ENCODE results near the gene PYDC1.

The PYDC1 gene

DNA sequence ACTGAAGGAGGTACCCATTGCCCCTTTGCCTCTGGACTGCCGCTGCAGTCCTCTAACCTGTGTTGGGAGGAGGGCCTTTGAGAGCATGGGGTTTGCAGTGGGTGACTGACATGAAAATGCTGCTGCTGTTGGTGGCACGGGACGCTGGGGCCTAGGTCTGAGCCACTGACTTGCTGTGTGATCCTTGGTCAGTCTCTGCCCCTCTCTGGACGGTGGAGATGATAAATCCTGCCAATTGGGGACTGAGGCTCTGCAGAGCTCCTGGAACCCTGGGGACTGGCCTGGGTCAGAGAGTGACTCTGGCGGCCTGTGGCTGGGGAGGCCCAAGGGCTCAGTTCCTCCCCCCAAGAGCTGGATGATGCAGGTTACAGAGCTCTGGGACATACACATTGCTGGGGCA is 6.1 kb upstream of the PYDC1 start:
- in situ Hi-C loops (cut with MboI; ENCODE audit: low sequenced_read_pairs) = no loop called here

DNA sequence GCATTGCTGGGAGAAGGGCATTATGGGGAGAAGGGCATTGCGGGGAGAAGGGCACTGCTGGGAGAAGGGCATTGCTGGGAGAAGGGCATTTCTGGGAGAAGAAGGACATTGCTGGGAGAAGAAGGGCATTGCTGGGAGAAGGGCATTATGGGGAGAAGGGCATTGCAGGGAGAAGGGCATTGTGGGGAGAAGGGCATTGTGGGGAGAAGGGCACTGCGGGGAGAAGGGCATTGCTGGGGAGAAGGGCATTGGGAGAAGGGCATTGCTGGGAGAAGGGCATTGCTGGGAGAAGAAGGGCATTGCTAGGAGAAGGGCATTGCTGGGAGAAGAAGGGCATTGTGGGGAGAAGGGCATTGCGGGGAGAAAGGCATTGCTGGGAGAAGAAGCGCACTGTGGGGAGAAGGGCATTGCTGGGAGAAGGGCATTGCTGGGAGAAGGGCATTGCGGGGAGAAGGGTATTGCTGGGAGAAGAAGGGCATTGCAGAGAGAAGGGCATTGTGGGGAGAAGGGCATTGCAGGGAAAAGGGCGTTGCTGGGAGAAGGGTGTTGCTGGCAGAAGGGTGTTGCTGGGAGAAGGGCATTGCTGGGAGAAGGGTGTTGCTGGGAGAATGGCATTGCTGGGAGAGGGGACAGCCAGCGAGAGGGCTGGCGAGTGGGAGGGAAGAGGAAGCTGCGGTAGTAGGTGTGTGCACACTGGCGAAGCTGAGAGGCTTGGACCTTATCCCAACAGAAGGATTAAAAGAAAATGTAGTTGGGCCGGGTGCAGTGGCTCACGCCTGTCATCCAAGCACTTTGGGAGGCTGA is 4.6 kb upstream of the PYDC1 start:
- in situ Hi-C loops (cut with MboI; ENCODE audit: low sequenced_read_pairs) = no loop called here

DNA sequence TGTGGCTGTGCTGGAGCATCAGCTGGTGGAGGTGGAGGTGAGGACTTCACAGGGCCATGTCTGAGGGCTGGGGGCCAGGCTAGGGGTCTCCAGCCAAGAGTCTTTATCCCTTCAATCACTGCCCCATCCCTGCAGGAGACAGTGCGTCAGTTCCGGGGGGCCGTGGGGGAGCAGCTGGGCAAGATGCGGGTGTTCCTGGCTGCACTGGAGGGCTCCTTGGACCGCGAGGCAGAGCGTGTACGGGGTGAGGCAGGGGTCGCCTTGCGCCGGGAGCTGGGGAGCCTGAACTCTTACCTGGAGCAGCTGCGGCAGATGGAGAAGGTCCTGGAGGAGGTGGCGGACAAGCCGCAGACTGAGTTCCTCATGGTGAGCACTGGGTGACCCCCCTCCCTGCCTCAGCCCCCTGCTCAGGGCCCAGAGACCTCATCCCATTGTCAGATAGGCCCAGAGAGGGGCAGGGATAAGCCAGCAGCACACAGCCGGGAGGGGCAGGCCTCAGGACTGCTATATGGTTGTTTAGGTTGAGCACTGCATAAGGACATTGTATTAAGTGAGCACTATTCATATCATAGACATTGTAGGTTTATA is 2.3 kb upstream of the PYDC1 start:
- in situ Hi-C loops (cut with MboI; ENCODE audit: low sequenced_read_pairs) = no loop called here

DNA sequence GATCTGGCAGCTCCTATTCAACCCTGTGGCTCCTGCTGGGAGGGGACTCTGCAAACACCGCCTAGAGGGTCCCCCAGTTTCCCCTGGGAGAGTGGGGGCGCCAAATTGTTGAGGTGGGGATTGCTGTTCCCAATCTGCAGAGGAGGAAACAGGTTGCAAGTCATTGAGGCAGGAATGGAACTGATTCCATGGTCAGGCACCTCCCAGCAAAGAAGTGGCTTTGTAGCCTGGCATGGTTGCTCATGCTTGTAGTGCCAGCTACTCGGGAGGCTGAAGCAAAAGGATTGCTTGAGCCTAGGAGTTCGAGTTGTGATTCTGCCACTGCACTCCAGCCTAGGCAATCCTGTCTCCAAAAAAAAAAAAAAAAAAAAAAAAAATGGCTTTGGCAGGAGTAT is 198 bp upstream of the PYDC1 start:
- in situ Hi-C loops (cut with MboI; ENCODE audit: low sequenced_read_pairs) = no loop called here

- in situ Hi-C loops (cut with MboI; ENCODE audit: low sequenced_read_pairs) = no loop called here
Measured at GRCh38 chr16:31215287-31216162, 1.4 kb downstream of the PYDC1 start.

- in situ Hi-C loops (cut with MboI; ENCODE audit: low sequenced_read_pairs) = no loop called here
Measured at GRCh38 chr16:31214708-31215286, 2.1 kb downstream of the PYDC1 start.

DNA sequence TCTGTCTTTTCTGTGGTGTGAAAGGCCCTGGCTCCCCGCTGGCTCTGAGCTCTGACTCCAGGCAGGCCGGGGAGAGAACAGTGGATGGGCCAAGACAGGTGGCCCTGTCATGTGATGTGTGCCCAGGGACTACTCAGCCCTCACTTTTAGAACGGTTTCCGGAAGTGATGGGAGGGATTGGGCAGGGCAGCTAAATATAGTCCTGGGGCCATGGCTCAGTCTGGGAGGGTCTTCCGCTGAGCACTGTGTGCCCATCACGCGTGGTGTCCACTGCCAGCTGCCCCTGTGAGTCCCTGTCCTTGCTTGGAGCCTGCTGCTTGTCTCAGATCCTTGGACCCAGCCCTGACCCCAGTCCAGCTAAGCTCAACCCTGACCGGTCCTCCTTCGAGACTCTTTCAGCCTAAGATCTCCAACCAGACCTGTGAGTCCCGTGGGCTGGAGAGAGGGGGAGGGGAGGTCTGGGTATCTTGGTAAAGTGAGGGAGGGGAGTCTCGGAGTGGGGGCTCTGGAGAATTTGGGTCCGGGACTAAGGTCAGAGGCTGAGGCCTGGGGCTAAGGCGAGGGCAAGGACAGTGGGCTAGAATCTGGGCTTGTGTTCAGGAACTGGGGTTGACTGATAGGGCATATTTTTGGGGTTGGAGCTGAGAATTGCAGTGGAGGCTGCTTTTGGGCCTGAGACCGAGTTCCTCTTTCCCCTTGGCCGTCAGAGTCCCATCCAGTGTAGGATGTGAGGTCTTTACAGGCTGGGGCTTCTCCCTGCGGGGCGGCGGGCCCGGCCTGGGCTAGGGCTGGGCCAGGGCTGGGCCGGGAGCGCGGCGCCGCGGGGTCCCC is 2.8 kb downstream of the PYDC1 start, which contains the start of gene TRIM72:
Gene TRIM72, plus strand, starts transcription at position 243 of the 831 bp plus-strand sequence. CDS start 620 bp downstream, outside the sequence.
- in situ Hi-C loops (cut with MboI; ENCODE audit: low sequenced_read_pairs) = no loop called here

- in situ Hi-C loops (cut with MboI; ENCODE audit: low sequenced_read_pairs) = no loop called here
Measured at GRCh38 chr16:31213342-31213741, 3.6 kb downstream of the PYDC1 start.

GRCh38 chr16:31206776-31207175 is 10.2 kb downstream of the PYDC1 start:
- in situ Hi-C loops (cut with MboI; ENCODE audit: low sequenced_read_pairs) = loop anchor here (10.0 kb wide), 1 partner anchor 178 kb away; no protein-coding TSS in a partner anchor

DNA sequence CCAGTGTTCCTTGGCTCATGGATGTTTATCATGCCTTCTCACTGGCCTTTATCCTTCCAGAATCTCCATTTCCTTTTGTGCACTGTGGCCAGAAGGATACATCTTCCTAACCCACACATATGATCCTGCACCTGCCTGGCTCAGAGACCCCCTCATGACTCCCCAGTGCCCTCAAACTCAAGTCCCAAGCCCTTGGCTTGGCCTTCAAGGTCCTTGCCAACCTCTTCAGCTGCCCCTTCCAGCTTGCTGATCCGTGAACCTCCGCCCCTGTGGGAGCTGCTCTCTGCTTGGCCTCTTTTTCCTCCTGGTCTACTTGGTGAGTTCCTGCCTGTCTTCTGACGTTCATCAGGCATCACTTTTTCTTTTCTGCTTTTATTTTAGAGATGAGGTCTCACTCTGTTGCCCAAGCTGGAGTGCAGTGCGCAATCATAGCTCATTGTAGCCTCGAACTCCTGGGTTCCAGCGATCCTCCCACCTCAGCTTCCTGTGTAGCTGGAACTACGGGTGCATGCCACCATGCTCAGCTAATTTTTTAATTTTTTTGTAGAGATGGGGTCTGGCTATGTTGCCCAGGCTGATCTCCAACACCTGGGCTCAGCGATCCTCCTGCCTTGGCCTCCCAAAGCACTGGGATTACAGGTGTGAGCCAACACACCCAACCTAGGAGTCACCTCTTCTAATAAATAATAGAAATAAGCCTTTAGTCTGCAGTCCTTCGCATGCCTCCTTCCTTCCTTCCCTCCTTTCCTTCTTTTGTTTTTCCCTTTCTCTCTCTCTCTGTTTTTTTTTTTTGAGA is 11.9 kb downstream of the PYDC1 start:
- in situ Hi-C loops (cut with MboI; ENCODE audit: low sequenced_read_pairs) = loop anchor here (10.0 kb wide), 1 partner anchor 180 kb away; no protein-coding TSS in a partner anchor

DNA sequence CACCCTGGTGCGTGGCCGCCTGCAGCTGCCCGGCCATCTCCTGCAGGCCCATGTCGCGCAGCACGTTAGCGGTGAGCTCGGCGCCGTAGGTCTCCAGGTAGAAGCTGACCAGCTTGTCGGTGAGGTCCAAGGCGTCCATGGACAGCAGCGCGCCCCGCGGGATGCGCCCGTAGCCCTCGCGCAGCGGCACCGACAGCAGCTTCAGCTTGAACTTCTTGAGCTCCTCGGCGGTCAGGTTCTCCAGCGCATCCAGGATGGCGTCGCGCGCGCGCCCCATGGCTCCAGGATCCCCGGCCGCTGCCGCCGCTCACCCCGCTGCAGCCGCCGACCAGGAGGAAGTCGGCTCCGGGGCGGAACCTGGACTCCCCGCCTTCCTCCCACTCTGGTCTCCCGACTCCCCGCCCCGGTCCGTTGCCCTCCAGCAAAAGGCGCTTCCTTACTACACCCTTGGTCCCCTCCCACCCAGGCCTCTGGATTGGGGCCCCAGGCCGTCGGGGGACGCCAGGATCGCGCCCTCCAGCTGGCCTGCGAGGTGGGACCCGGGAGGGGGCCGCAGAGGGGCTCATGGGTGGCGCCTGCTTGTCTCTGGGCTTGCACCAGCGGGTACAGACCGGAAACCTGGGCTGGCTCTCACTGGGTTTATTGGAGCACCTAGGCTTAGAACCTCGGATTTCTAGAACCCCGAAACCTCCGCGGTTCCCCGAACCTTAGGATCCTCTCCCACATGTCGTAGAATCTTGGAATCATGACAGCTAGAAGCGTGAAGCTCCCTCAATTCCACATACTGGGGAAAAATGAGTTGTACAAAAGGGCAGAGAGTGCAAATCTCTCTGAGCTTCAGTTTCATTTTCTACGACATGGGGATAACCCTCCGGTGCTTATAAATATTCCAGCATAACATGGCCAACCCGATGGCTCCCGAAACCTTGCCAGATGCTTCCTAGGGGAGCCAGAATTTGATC is 14.2 kb downstream of the PYDC1 start, which contains the start of gene PYCARD:
Gene PYCARD, minus strand, starts transcription at position 347 of the 962 bp plus-strand sequence. Its CDS starts 70 bp downstream, at position 277.
- in situ Hi-C loops (cut with MboI; ENCODE audit: low sequenced_read_pairs) = loop anchor here (10.0 kb wide), 1 partner anchor 182 kb away; no protein-coding TSS in a partner anchor

DNA sequence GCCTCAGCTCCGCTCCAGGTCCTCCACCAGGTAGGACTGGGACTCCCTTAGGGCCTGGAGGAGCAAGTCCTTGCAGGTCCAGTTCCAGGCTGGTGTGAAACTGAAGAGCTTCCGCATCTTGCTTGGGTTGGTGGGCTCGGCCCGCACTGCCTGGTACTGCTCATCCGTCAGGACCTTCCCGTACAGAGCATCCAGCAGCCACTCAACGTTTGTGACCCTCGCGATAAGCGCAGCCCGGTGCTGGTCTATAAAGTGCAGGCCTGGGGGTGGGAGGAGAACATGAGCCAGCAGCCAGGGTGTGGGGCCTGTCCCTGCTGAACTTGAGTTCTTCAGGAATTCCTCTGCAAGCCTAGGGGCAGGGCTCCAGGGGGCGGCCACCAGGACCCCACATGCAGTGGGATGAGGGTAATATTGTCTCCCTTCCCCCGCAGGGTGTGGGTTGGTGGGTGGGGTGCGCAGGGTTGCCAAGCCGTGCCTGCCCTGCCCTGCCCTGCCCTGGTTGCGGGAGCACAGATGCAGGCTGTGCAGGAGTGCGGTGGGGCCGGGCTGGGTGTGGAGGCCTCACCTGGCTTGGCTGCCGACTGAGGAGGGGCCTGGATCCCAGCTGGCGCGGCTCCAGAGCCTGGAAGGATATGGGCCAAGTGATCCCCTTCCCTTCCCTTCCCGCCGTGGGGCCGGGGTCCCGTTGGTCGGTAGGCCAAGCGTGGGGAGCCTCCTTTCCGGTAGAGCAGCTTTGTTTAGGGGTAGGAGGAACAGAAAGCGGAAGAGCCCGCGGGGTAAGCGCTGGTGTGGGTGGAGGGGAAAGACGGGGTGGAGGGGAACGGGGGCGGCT is 15.1 kb downstream of the PYDC1 start:
- in situ Hi-C loops (cut with MboI; ENCODE audit: low sequenced_read_pairs) = loop anchor here (10.0 kb wide), 1 partner anchor 183 kb away; no protein-coding TSS in a partner anchor

DNA sequence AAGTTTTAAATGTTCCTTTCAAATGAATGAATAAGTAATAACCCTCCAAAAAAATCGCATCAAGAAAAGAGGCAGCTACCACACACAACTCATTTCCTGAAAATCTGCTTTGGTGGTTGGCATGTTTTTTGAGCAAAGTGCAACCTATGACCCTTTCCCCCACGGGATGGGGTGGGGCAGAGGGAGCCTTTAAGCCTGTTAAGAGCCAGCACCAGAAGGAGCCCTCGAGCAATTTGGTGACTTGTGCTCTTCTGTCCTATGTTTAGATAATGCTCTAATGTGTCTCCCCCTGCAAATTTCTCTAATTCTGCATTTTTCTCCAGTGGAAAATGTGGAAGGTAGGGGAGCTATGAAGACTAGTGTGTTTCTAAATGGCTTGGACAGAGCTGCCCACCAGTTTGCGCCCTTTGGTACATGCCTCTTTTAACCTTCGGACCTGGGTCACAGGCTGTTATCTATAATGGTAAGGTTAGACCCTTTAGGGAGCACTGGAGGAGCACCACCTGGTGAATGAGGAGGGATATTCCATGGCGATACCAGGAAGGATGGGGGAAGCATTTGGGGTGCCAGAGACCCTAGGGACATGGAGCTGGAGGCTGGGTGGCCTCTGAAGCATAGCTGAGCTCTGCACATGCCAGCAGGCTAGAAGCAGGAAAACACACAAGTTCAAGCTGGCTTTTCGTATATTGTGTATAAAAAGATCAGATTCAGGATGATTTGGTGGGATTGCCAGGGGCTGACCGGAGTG is 15.9 kb downstream of the PYDC1 start:
- in situ Hi-C loops (cut with MboI; ENCODE audit: low sequenced_read_pairs) = loop anchor here (10.0 kb wide), 1 partner anchor 184 kb away; no protein-coding TSS in a partner anchor

DNA sequence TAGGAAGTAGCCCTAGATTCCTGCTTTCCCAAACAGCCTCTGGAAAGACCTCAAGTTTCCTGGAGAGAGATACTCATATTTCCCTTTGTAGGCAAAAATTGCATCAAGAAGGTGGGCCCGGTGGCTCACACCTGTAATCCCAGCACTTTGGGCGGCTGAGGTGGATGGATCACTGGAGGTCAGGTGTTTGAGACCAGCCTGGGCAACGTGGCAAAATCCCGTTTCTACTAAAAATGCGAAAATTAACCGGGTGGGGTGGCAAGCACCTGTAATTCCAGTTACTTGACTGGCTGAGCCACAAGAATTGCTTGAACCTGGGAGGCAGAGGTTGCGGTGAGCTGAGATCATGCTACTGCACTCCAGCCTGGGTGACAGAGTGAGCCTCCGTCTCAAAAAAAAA is 16.8 kb downstream of the PYDC1 start:
- in situ Hi-C loops (cut with MboI; ENCODE audit: low sequenced_read_pairs) = loop anchor here (10.0 kb wide), 1 partner anchor 185 kb away; no protein-coding TSS in a partner anchor

- in situ Hi-C loops (cut with MboI; ENCODE audit: low sequenced_read_pairs) = loop anchor here (10.0 kb wide), 1 partner anchor 185 kb away; no protein-coding TSS in a partner anchor
Measured at GRCh38 chr16:31199430-31200041, 17.4 kb downstream of the PYDC1 start.

All from HL-60/S4 (cell line).